GM10266 (cell line): ENCODE results near the gene LYSMD2.
A peak's percentile ranks its signal among the peaks of the same experiment; 100 is the strongest.

Source experiments
- DNase-seq: peaks from one replicate; pipeline ENCODE4 v3.0.0; 2012; ENCODE audit errors: extremely low spot score
- TF ChIP-seq, protein P1 (sequence below): IDR thresholded peaks from 2 replicates; pipeline ENCODE4 v1.5.1; 2012; ENCODE audit warnings: mild to moderate bottlenecking, low read depth; ENCODE audit not compliant: control insufficient read depth, insufficient read depth; ENCODE audit errors: missing control alignments

The LYSMD2 gene

DNA sequence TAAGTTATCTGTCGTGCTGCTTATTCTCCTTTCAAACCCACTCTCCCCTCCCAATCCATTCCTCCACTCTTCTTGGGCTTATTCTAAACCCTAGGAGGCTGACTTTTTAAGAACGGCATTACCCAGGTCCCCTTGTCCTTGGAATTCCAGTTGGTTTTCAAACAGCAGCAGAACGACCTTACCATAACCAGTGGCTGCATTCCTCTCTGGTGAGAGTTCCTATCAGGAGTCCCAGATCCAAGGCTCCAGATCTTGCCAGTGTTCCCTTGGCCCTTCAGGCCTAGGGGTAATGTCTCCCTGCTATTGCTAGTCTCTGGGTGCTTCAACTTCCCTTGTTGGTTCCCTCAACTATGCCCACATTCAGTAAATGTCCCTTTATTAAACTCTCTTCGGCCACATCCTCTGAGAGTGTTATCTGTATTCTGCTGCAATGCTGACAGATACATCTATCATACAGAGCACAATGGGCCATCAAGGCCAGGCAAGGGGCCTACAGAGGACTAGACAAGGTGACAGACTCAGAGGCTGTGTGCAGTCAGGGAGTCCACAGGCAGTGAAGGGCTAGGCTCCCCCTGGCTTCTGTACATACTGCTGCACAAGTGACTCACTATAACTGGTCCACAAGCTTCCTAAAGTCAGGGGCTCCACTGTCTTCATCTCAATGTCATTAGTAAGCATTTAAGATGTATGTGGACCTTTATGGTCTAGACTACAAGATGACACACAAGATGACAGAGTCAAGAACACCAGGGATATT is 10.1 kb downstream of the LYSMD2 start:
- DNase-seq: no peak
- TF ChIP-seq, protein P1, sequence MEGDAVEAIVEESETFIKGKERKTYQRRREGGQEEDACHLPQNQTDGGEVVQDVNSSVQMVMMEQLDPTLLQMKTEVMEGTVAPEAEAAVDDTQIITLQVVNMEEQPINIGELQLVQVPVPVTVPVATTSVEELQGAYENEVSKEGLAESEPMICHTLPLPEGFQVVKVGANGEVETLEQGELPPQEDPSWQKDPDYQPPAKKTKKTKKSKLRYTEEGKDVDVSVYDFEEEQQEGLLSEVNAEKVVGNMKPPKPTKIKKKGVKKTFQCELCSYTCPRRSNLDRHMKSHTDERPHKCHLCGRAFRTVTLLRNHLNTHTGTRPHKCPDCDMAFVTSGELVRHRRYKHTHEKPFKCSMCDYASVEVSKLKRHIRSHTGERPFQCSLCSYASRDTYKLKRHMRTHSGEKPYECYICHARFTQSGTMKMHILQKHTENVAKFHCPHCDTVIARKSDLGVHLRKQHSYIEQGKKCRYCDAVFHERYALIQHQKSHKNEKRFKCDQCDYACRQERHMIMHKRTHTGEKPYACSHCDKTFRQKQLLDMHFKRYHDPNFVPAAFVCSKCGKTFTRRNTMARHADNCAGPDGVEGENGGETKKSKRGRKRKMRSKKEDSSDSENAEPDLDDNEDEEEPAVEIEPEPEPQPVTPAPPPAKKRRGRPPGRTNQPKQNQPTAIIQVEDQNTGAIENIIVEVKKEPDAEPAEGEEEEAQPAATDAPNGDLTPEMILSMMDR: peak; percentile 25

DNA sequence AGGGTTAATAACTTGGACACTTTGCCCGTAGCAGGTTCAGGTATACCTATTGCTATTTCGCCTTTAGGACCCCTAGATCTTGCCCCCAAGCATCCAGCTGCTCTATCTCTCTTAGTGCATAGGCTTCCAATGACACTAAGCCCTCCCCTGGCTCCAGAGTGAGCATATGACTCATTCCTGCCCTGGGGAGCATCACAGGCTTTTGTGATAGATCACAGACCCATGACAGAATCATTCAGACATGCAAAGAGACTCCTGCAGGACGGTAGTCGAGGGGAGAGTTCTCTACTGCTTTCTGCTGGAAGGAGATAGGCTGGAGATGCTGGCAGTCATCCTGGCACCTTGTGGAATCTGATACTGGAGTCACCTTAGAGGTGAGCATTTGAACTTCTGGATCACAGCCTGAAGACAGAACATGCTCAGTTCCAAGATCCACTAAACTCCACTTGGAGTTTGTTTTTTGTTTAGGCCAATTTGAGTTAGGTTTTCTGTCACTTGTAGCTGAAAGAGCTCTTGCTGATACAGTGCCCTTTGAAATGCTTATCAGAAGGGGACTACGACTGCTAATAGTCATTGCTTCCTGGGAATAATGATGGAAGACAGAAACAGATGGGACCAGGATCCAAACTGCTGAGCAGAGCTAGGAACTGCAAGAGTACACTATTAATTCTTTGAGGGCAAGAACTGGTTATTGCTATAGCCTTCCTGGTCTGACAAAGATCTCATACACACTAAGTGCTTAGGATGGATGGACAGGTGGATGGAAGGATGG is 11.0 kb downstream of the LYSMD2 start:
- TF ChIP-seq, protein P1: no peak
- peak; percentile 43 for DNase-seq

DNA sequence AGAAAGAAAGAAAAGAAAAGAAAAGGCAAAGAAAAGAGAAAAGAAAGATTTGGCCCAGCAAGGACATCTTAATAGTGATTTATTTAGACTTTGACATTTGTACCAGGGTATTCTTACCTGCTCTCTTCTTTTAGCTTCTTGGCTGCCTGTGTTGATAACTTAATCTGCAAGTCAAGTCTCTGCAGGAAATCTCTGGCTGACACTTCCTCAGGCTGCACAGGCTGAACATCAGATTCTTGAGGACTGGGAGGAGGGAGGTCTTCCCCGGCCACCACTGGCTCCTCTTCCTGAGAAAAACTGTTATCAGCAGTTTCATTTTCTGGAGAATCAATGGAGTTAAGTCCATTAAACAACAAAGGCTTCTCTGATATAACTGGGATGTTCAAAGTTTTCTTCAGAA is 12.8 kb downstream of the LYSMD2 start:
- TF ChIP-seq, protein P1: no peak
- no peak for DNase-seq

DNA sequence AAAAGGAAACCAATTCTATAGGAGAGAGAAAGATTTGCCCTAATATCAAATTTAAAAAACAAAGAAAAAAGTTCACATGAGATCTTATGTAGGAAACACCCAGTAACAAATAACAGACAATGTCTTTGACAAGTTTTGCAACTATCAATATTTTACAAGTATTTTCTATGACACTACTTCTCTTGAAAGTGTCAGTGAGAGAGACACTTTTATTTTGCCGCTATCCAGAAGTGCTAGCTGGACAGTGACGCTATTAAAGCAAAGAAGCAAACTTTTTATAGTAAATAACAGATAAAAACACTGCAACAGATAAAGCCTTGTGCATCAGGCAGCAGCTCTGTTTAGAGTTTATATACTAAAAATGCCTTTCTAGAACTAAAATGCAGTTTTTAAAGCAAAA is 13.3 kb downstream of the LYSMD2 start:
- DNase-seq: no peak
- TF ChIP-seq, protein P1: no peak

DNA sequence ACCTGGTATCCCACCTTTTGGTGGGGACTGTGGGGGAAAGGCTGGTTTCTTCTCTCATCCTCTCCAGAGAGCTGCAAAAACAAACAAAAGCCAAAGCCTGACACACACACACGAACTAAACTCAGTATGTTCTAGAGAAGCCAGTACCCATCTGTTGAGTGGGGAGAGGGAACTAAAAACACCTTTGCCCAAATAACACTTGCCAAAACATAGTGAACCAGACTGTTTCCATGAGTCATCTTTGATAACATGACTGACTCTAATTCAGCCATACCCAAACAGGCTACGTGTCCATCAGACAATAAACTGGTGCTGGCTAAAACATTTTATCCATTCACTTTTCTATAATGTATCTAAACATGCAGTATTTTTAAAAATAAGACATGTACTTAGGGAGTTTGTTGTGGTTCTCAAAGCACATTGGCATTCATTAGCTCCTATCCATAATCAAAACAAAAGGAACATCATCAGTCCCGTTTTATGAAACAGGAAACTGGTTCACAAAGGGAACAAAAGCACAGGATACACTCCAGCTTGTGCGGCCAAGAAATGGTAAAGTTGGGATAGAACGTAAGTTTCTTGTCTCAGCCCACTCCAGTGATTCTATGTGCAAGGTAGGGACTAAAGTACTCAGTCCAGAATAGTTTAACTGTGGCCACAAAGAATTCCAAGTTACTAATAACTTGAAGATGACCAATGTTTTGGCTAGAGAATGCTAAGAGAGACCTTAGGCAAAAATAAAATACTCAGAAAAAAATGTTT is 16.1 kb downstream of the LYSMD2 start:
- no peak for DNase-seq
- TF ChIP-seq, protein P1: no peak

DNA sequence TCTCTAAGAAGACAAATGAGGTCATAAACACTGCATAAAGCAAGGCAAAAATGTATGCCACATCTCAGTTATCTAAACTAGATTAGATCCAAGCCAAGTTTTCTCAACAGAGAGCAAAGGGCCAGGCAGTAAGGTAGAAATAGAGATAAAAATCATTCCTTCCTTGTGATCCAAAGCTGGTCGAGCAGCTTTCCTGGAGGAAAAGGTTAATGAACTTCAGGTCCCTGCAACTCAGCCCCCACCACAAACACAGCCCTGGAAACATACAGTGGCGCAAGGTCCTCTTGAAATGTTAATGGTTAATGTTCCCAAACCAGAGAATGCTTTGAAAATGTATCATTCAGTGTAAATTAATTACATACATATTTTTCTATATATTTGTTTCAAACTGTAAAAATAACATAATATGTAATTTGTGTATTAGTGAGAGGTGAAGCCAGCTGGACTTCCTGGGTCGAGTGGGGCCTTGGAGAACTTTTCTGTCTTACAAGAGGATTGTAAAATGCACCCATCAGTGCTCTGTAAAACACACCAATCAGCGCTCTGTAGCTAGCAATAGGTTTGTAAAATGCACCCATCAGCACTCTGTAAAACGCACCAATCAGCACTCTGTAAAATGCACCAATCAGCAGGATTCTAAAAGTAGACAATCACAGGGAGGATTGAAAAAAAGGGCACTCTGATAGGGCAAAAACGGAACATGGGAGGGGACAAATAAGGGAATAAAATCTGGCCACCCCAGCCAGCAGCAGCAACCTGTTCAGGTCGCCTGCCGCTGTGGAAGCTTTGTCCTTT is 17.1 kb downstream of the LYSMD2 start:
- TF ChIP-seq, protein P1: no peak
- no peak for DNase-seq
